ENCODE data around the gene TSC22D2.

TSC22D2 gene

GRCh38 chr3:150396956-150397550 is 11.0 kb upstream of the TSC22D2 start:
- CTCF ChIA-PET, result interaction anchor here (0.8 to 1.2 kb wide), 2 partner anchors 10 to 12 kb away, joined by 3 read pairs; no protein-coding TSS in a partner anchor
- Mint-ChIP-seq H3K27ac (no peak overlapping the region), H3K36me3 (no peaks in the 10 kb centered on the region), H3K9me3 (no peaks in the 10 kb centered on the region), H3K4me3 (no peak overlapping the region), H3K27me3 (peaks cover 13% of the 10 kb centered on the region), H3K4me1 (no peaks in the 10 kb centered on the region)
- DNase-seq, result no peak

GRCh38 chr3:150399060-150399459 is 9.0 kb upstream of the TSC22D2 start:
- H3K4me1 Mint-ChIP-seq, result no peaks in the 10 kb centered on the region
- no peak for DNase-seq
- H3K9me3 Mint-ChIP-seq, result no peaks in the 10 kb centered on the region
- H3K27me3 Mint-ChIP-seq, result peaks cover 11% of the 10 kb centered on the region
- CTCF ChIA-PET, result no interaction called here
- no peak overlapping the region for H3K27ac Mint-ChIP-seq
- no peaks in the 10 kb centered on the region for H3K36me3 Mint-ChIP-seq
- H3K4me3 Mint-ChIP-seq, result no peak overlapping the region

GRCh38 chr3:150401285-150401684 is 6.8 kb upstream of the TSC22D2 start:
- H3K27ac Mint-ChIP-seq, result no peak overlapping the region
- peaks cover 8% of the 10 kb centered on the region for H3K27me3 Mint-ChIP-seq
- no peak for DNase-seq
- no peak overlapping the region for H3K4me3 Mint-ChIP-seq
- CTCF ChIA-PET, result no interaction called here
- no peaks in the 10 kb centered on the region for H3K9me3 Mint-ChIP-seq
- H3K36me3 Mint-ChIP-seq, result no peaks in the 10 kb centered on the region
- H3K4me1 Mint-ChIP-seq, result no peaks in the 10 kb centered on the region

- H3K36me3 Mint-ChIP-seq, result no peaks in the 10 kb centered on the region
- H3K9me3 Mint-ChIP-seq, result no peaks in the 10 kb centered on the region
- no peak overlapping the region for H3K27ac Mint-ChIP-seq
- CTCF ChIA-PET, result interaction anchor here (1.1 kb wide), 1 partner anchor 9 kb away, joined by 4 read pairs; no protein-coding TSS in a partner anchor
- no peak for DNase-seq
- H3K27me3 Mint-ChIP-seq, result peaks cover 8% of the 10 kb centered on the region
- H3K4me1 Mint-ChIP-seq, result peaks cover 4% of the 10 kb centered on the region
- no peak overlapping the region for H3K4me3 Mint-ChIP-seq
These were observed 5.9 kb upstream of the TSC22D2 start for GRCh38 chr3:150402217-150402616.

GRCh38 chr3:150404023-150404422 is 4.1 kb upstream of the TSC22D2 start:
- CTCF ChIA-PET, result interaction anchor here (0.9 kb wide), 1 partner anchor 12 kb away, joined by 3 read pairs; no protein-coding TSS in a partner anchor
- no peaks in the 10 kb centered on the region for H3K9me3 Mint-ChIP-seq
- no peak overlapping the region for H3K27ac Mint-ChIP-seq
- peaks cover 9% of the 10 kb centered on the region for H3K27me3 Mint-ChIP-seq
- peaks cover 2% of the 10 kb centered on the region for H3K36me3 Mint-ChIP-seq
- DNase-seq, result no peak
- peaks cover 11% of the 10 kb centered on the region for H3K4me1 Mint-ChIP-seq
- no peak overlapping the region for H3K4me3 Mint-ChIP-seq

- no peak for DNase-seq
- Mint-ChIP-seq H3K27me3 (peaks cover 9% of the 10 kb centered on the region), H3K36me3 (peaks cover 11% of the 10 kb centered on the region), H3K4me3 (peak overlapping the region; percentile 89), H3K9me3 (no peaks in the 10 kb centered on the region), H3K4me1 (peaks cover 21% of the 10 kb centered on the region), H3K27ac (peak overlapping the region; percentile 91)
- CTCF ChIA-PET, result interaction anchor here (1.0 to 2.0 kb wide), 2 partner anchors 22 to 441 kb away, joined by 3 to 6 read pairs; no protein-coding TSS in a partner anchor
These were observed 869 bp upstream of the TSC22D2 start for GRCh38 chr3:150407051-150407807.

GRCh38 chr3:150407808-150408220 is 284 bp upstream of the TSC22D2 start:
- Mint-ChIP-seq H3K27ac (peak overlapping the region; percentile 91), H3K4me1 (peaks cover 27% of the 10 kb centered on the region), H3K36me3 (peaks cover 17% of the 10 kb centered on the region), H3K9me3 (no peaks in the 10 kb centered on the region), H3K27me3 (peaks cover 9% of the 10 kb centered on the region), H3K4me3 (peak overlapping the region; percentile 89)
- CTCF ChIA-PET, result interaction anchor here (2.0 kb wide), 1 partner anchor 23 kb away, joined by 6 read pairs; no protein-coding TSS in a partner anchor
- DNase-seq, result no peak

- Mint-ChIP-seq H3K4me3 (peak overlapping the region; percentile 89), H3K4me1 (peaks cover 40% of the 10 kb centered on the region), H3K27ac (peak overlapping the region; percentile 91), H3K27me3 (peaks cover 9% of the 10 kb centered on the region), H3K9me3 (no peaks in the 10 kb centered on the region), H3K36me3 (peaks cover 23% of the 10 kb centered on the region)
- DNase-seq, result no peak
- CTCF ChIA-PET, result interaction anchor here (0.9 to 2.0 kb wide), 10 partner anchors 8 to 136 kb away, joined by 3 to 6 read pairs (median 3); no protein-coding TSS in a partner anchor
These were observed 1.0 kb downstream of the TSC22D2 start for GRCh38 chr3:150409125-150409511.

GRCh38 chr3:150409512-150410310 is 1.6 kb downstream of the TSC22D2 start:
- peak overlapping the region; percentile 92 for H3K27ac Mint-ChIP-seq
- CTCF ChIA-PET, result interaction anchor here (1.0 to 1.5 kb wide), 9 partner anchors 10 to 136 kb away, joined by 3 to 4 read pairs (median 3); no protein-coding TSS in a partner anchor
- H3K36me3 Mint-ChIP-seq, result peaks cover 28% of the 10 kb centered on the region
- H3K4me1 Mint-ChIP-seq, result peaks cover 46% of the 10 kb centered on the region
- H3K4me3 Mint-ChIP-seq, result peak overlapping the region; percentile 89
- H3K27me3 Mint-ChIP-seq, result peaks cover 9% of the 10 kb centered on the region
- H3K9me3 Mint-ChIP-seq, result no peaks in the 10 kb centered on the region
- DNase-seq, result peak; percentile 69

- Mint-ChIP-seq H3K4me1 (peaks cover 54% of the 10 kb centered on the region), H3K4me3 (peak overlapping the region; percentile 89), H3K27ac (peak overlapping the region; percentile 68), H3K36me3 (peaks cover 34% of the 10 kb centered on the region), H3K27me3 (peaks cover 9% of the 10 kb centered on the region), H3K9me3 (no peaks in the 10 kb centered on the region)
- CTCF ChIA-PET, result interaction anchor here (1.0 to 2.6 kb wide), 6 partner anchors 9 to 135 kb away, joined by 3 to 12 read pairs (median 4); no protein-coding TSS in a partner anchor
- DNase-seq, result peak; percentile 55
These were observed 2.4 kb downstream of the TSC22D2 start for GRCh38 chr3:150410311-150411105.

- Mint-ChIP-seq H3K36me3 (peaks cover 37% of the 10 kb centered on the region), H3K27me3 (peaks cover 6% of the 10 kb centered on the region), H3K27ac (peak overlapping the region; percentile 68), H3K4me1 (peaks cover 58% of the 10 kb centered on the region), H3K4me3 (peak overlapping the region; percentile 89), H3K9me3 (no peaks in the 10 kb centered on the region)
- DNase-seq, result no peak
- CTCF ChIA-PET, result interaction anchor here (1.4 to 2.6 kb wide), 2 partner anchors 13 to 83 kb away, joined by 4 to 12 read pairs; no protein-coding TSS in a partner anchor
These were observed 3.0 kb downstream of the TSC22D2 start for GRCh38 chr3:150411106-150411460.

GRCh38 chr3:150411546-150411945 is 3.4 kb downstream of the TSC22D2 start:
- Mint-ChIP-seq H3K4me3 (peak overlapping the region; percentile 89), H3K9me3 (no peaks in the 10 kb centered on the region), H3K27me3 (peaks cover 6% of the 10 kb centered on the region), H3K27ac (no peak overlapping the region), H3K4me1 (peaks cover 58% of the 10 kb centered on the region), H3K36me3 (peaks cover 37% of the 10 kb centered on the region)
- CTCF ChIA-PET, result interaction anchor here (1.4 to 2.6 kb wide), 2 partner anchors 13 to 83 kb away, joined by 4 to 12 read pairs; no protein-coding TSS in a partner anchor
- no peak for DNase-seq

GRCh38 chr3:150411976-150412375 is 3.9 kb downstream of the TSC22D2 start:
- CTCF ChIA-PET, result interaction anchor here (0.8 to 2.6 kb wide), 3 partner anchors 12 to 189 kb away, joined by 3 to 12 read pairs (median 4); no protein-coding TSS in a partner anchor
- peak overlapping the region; percentile 89 for H3K4me3 Mint-ChIP-seq
- no peaks in the 10 kb centered on the region for H3K9me3 Mint-ChIP-seq
- peaks cover 6% of the 10 kb centered on the region for H3K27me3 Mint-ChIP-seq
- DNase-seq, result no peak
- no peak overlapping the region for H3K27ac Mint-ChIP-seq
- peaks cover 37% of the 10 kb centered on the region for H3K36me3 Mint-ChIP-seq
- H3K4me1 Mint-ChIP-seq, result peaks cover 56% of the 10 kb centered on the region

Data from activated naive CD4-positive, alpha-beta T cell treated with anti-CD3 and anti-CD28 coated beads, Interleukin-2, amount 10 ng/mL, durations not matched to agents 7 days and 5 days (primary cell).